ENCODE measurements around the gene ZNF469. TPM values are rescaled to one million over a fixed set of nuclear protein-coding genes. Genes with fewer than 3 reads are reported as not detected.
"Not testable (repeated sequence)": the region's sequence is repeated elsewhere in the genome, so short reads cannot be mapped to it uniquely, and the experiment has no call there.

ZNF469 gene
- total RNA-seq, 3 donors from 2014 or later = 1.3 to 1.6 (median 1.3) TPM

GRCh38 chr16:88352261-88353200, 30.2 kb upstream of the ZNF469 start:
- DNase-seq = no peak
- H3K27me3 Mint-ChIP-seq (ENCODE audit: low read depth) = no peaks in the 10 kb centered on the region
- H3K4me1 Mint-ChIP-seq (ENCODE audit: low read depth) = peaks cover 7% of the 10 kb centered on the region
- no peak for ATAC-seq
- no peaks in the 10 kb centered on the region for H3K36me3 Mint-ChIP-seq (ENCODE audit: insufficient read depth)
- H3K9me3 Mint-ChIP-seq = no peaks in the 10 kb centered on the region
- H3K4me3 Mint-ChIP-seq = no peak overlapping the region

- Mint-ChIP-seq H3K27me3 (ENCODE audit: low read depth) (no peaks in the 10 kb centered on the region), H3K4me3 (no peak overlapping the region), H3K36me3 (ENCODE audit: insufficient read depth) (no peaks in the 10 kb centered on the region), H3K4me1 (ENCODE audit: low read depth) (peaks cover 4% of the 10 kb centered on the region), H3K9me3 (no peaks in the 10 kb centered on the region)
- no peak for DNase-seq
- no peak for ATAC-seq
These were observed 29.5 kb upstream of the ZNF469 start for GRCh38 chr16:88353232-88353631.

- no peaks in the 10 kb centered on the region for H3K9me3 Mint-ChIP-seq
- H3K27me3 Mint-ChIP-seq (ENCODE audit: low read depth) = no peaks in the 10 kb centered on the region
- ATAC-seq (no peak), DNase-seq (no peak)
- H3K4me1 Mint-ChIP-seq (ENCODE audit: low read depth) = peaks cover 3% of the 10 kb centered on the region
- H3K4me3 Mint-ChIP-seq = no peak overlapping the region
- H3K36me3 Mint-ChIP-seq (ENCODE audit: insufficient read depth) = no peaks in the 10 kb centered on the region
These were observed 29.1 kb upstream of the ZNF469 start for GRCh38 chr16:88353691-88354090.

- H3K4me3 Mint-ChIP-seq = no peak overlapping the region
- ATAC-seq (no peak), DNase-seq (no peak)
- H3K9me3 Mint-ChIP-seq = no peaks in the 10 kb centered on the region
- peaks cover 1% of the 10 kb centered on the region for H3K4me1 Mint-ChIP-seq (ENCODE audit: low read depth)
- H3K27me3 Mint-ChIP-seq (ENCODE audit: low read depth) = no peaks in the 10 kb centered on the region
- H3K36me3 Mint-ChIP-seq (ENCODE audit: insufficient read depth) = no peaks in the 10 kb centered on the region
These were observed 28.3 kb upstream of the ZNF469 start for GRCh38 chr16:88354229-88355092.

GRCh38 chr16:88355093-88355388, 27.7 kb upstream of the ZNF469 start:
- H3K4me1 Mint-ChIP-seq (ENCODE audit: low read depth) = no peaks in the 10 kb centered on the region

GRCh38 chr16:88355389-88356123, 27.2 kb upstream of the ZNF469 start:
- Mint-ChIP-seq H3K9me3 (no peaks in the 10 kb centered on the region), H3K4me3 (no peak overlapping the region), H3K4me1 (ENCODE audit: low read depth) (no peaks in the 10 kb centered on the region), H3K27me3 (ENCODE audit: low read depth) (no peaks in the 10 kb centered on the region), H3K36me3 (ENCODE audit: insufficient read depth) (no peaks in the 10 kb centered on the region)
- DNase-seq (no peak), ATAC-seq (no peak)

More at GRCh38 chr16:88355093-88355388, 27.7 kb upstream of the ZNF469 start:
- Mint-ChIP-seq H3K4me3 (no peak overlapping the region), H3K36me3 (ENCODE audit: insufficient read depth) (no peaks in the 10 kb centered on the region), H3K9me3 (no peaks in the 10 kb centered on the region), H3K27me3 (ENCODE audit: low read depth) (no peaks in the 10 kb centered on the region)
- ATAC-seq = no peak
- no peak for DNase-seq

- no peak for ATAC-seq
- DNase-seq = no peak
- Mint-ChIP-seq H3K9me3 (no peaks in the 10 kb centered on the region), H3K36me3 (ENCODE audit: insufficient read depth) (no peaks in the 10 kb centered on the region), H3K4me3 (no peak overlapping the region), H3K27me3 (ENCODE audit: low read depth) (no peaks in the 10 kb centered on the region), H3K4me1 (ENCODE audit: low read depth) (no peaks in the 10 kb centered on the region)
These were observed 26.5 kb upstream of the ZNF469 start for GRCh38 chr16:88356124-88356726.

GRCh38 chr16:88356727-88357199, 26.0 kb upstream of the ZNF469 start:
- H3K9me3 Mint-ChIP-seq = no peaks in the 10 kb centered on the region
- peaks cover 2% of the 10 kb centered on the region for H3K27me3 Mint-ChIP-seq (ENCODE audit: low read depth)
- H3K4me1 Mint-ChIP-seq (ENCODE audit: low read depth) = no peaks in the 10 kb centered on the region
- H3K4me3 Mint-ChIP-seq = no peak overlapping the region
- no peak for DNase-seq
- ATAC-seq = no peak
- H3K36me3 Mint-ChIP-seq (ENCODE audit: insufficient read depth) = no peaks in the 10 kb centered on the region

GRCh38 chr16:88357317-88358022, 25.3 kb upstream of the ZNF469 start:
- Mint-ChIP-seq H3K9me3 (peaks cover 2% of the 10 kb centered on the region), H3K4me3 (no peak overlapping the region), H3K36me3 (ENCODE audit: insufficient read depth) (no peaks in the 10 kb centered on the region), H3K4me1 (ENCODE audit: low read depth) (no peaks in the 10 kb centered on the region), H3K27me3 (ENCODE audit: low read depth) (peaks cover 2% of the 10 kb centered on the region)
- ATAC-seq (no peak), DNase-seq (no peak)

- ATAC-seq (no peak), DNase-seq (no peak)
- no peaks in the 10 kb centered on the region for H3K36me3 Mint-ChIP-seq (ENCODE audit: insufficient read depth)
- H3K9me3 Mint-ChIP-seq = peaks cover 8% of the 10 kb centered on the region
- no peaks in the 10 kb centered on the region for H3K4me1 Mint-ChIP-seq (ENCODE audit: low read depth)
- no peak overlapping the region for H3K4me3 Mint-ChIP-seq
- H3K27me3 Mint-ChIP-seq (ENCODE audit: low read depth) = peaks cover 4% of the 10 kb centered on the region
These were observed 24.7 kb upstream of the ZNF469 start for GRCh38 chr16:88358023-88358420.

GRCh38 chr16:88359008-88359407, 23.8 kb upstream of the ZNF469 start:
- no peak for ATAC-seq
- Mint-ChIP-seq H3K4me1 (ENCODE audit: low read depth) (no peaks in the 10 kb centered on the region), H3K36me3 (ENCODE audit: insufficient read depth) (no peaks in the 10 kb centered on the region), H3K27me3 (ENCODE audit: low read depth) (peaks cover 11% of the 10 kb centered on the region), H3K9me3 (peaks cover 13% of the 10 kb centered on the region), H3K4me3 (no peak overlapping the region)
- DNase-seq = no peak

- H3K4me3 Mint-ChIP-seq; DNase-seq; ATAC-seq; H3K36me3 Mint-ChIP-seq (ENCODE audit: insufficient read depth); H3K4me1 Mint-ChIP-seq (ENCODE audit: low read depth): not testable (repeated sequence)
- Mint-ChIP-seq H3K27me3 (ENCODE audit: low read depth) (peaks cover 17% of the 10 kb centered on the region), H3K9me3 (peaks cover 13% of the 10 kb centered on the region)
These were observed 22.4 kb upstream of the ZNF469 start for GRCh38 chr16:88360401-88360800.

- Mint-ChIP-seq H3K4me3 (no peak overlapping the region), H3K27me3 (ENCODE audit: low read depth) (peaks cover 17% of the 10 kb centered on the region), H3K4me1 (ENCODE audit: low read depth) (no peaks in the 10 kb centered on the region), H3K9me3 (peaks cover 13% of the 10 kb centered on the region), H3K36me3 (ENCODE audit: insufficient read depth) (no peaks in the 10 kb centered on the region)
- ATAC-seq (no peak), DNase-seq (no peak)
These were observed 21.8 kb upstream of the ZNF469 start for GRCh38 chr16:88360999-88361398.
